Skeletal muscle cell (primary cell): ENCODE measurements around the gene ASNSD1.
"Not testable (repeated sequence)": the region's sequence is repeated elsewhere in the genome, so short reads cannot be mapped to it uniquely, and the experiment has no call there.

ENCODE experiments used
- DNase-seq: peaks from one replicate; pipeline ENCODE4 v3.0.0-alpha.2; 2010; ENCODE audit warnings: low read depth
- H3K4me3 ChIP-seq: 2 replicates; pipeline ENCODE4 v1.5.1; 2011; ENCODE audit warnings: low read depth, mild to moderate bottlenecking, control low read depth, low read length, moderate library complexity

ASNSD1 gene

DNA sequence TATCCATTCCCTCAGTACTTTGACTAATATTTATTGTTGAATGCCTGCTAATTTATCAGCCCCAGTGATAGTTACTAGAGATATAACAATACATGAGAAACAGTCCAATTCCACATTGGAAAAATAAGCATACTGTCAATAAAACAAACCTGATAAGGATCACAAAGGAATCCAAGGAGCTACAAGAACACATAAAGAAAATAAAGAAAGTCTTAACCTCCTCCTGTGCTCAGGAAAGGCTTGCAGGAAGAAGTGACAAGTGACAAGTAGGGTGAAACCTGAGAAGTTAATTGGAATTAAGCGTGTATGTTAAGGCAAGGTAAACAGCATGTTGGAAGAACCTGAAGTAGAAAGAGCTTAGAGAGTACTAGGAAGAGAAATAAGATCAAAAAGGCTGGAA is 20.3 kb upstream of the ASNSD1 start:
- DNase-seq = no peak
- no peak overlapping the region for H3K4me3 ChIP-seq

DNA sequence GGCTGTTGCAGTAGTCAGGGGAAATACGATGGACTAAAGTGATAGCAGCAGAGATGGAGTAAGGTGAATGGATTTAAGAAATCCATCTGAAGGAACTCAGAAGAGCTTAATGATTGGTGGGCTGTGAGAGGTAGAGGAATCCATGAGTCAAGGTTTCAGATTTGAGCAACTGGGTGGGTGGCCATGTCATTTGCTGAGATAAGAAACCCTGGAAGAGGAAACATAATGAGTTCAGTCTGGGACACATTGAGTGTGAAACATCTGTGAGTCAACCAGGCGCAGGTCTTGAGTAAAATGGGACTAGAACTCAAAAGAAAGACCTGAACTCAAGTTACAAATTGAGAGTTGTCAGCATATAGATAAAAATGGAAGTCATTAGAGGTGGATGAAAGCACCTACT is 19.7 kb upstream of the ASNSD1 start:
- DNase-seq = no peak
- H3K4me3 ChIP-seq = no peak overlapping the region

DNA sequence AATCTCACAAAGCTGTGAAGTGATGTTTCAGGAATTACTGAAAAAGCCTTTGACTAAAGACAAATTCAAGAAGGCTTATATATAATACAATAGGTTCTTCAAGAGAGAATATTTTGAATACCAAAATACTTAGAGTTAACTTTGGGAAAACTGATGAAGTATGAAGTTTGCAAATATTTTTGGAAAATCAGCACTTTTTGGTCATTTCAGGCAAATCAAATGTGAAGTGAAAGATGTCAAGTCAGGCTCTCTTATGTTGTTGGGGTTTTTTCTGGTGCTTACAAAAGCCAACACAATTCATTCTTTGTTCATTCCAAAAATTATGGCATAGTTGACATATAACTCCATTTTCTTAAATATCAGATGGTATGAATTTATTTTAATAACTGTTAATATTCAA is 14.7 kb upstream of the ASNSD1 start:
- no peak for DNase-seq
- no peak overlapping the region for H3K4me3 ChIP-seq

DNA sequence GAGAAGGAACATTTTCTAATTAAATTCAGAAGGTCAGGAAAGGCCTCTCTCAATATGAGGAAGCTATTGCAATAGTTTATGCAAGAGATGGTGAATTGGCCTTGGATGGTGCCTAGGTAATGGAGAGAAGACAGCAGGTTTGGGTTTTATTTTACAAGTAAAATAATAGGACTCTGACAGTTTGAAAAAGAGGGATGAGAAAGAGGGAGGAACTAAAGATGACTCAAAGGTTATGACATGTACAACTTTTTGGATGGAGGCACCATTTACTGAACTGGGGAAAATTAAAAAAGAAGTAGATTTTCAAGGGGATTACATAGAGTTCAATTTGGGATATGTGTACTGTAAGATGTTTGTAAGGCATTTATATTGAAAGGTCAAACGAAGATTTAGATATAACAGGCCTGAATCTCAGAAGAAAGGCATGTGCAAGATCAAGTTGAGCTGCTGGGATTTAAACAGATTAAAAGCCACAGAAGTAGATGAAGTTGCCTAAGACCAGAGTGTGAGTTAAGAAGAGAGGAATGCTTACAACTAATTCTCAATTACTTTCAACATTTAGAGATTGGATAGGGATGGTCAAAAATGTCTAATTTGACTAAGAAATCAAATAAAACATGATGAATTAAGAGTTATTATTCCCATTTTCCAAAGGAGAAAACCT is 12.3 kb upstream of the ASNSD1 start:
- DNase-seq = no peak
- H3K4me3 ChIP-seq = no peak overlapping the region

DNA sequence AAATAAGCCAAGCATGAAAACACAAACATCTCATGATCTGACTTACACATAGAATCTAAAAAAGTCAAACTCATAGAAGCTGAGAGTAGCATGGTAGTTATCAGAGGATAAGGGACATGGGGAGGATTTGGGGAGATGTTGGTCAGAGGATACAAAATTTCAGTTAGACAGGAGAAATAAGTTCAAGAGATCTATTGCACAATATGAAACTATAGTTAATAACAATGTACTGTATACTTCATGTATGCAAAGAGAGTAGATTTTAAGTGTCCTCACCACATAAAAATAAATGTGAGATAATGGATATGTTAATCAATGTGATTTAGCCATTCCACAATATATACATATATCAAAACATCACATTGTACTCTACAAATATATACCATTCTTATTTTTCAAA is 10.0 kb upstream of the ASNSD1 start:
- DNase-seq = no peak
- no peak overlapping the region for H3K4me3 ChIP-seq

DNA sequence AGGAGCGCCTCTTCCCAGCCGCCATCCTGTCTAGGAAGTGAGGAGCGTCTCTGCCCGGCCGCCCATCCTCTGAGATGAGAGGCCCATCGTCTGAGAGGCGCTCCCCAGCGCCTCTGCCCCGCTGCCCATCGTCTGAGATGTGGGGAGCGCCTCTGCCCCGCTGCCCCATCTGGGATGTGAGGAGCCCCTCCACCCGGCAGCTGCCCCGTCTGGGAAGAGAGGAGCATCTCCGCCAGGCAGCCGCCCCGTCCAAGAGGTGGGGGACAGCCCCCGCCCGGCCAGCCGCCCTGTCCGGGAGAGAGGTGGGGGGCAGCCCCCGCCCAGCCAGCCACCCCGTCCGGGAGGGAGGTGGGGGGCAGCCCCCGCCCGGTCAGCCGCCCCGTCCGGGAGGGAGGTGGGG is 7.8 kb upstream of the ASNSD1 start:
- not testable (repeated sequence) for H3K4me3 ChIP-seq, DNase-seq

DNA sequence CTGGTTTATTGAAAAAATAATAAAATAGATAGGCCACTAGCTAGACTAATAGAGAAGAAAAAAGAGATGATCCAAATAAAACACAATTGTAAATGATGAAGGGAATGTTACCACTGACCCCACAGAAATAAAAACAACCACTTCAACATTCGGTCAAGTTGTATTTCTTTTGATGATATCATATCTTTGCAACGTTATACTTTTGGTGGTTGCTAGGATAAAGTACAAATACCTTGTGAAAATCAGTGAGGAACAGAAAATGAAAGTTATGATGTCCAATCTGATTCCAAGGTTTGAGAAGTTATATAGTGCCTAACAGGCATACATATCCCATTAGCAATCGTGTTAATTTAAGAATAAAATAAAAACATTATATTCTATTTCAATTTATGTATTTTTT is 6.6 kb upstream of the ASNSD1 start:
- DNase-seq = no peak

DNA sequence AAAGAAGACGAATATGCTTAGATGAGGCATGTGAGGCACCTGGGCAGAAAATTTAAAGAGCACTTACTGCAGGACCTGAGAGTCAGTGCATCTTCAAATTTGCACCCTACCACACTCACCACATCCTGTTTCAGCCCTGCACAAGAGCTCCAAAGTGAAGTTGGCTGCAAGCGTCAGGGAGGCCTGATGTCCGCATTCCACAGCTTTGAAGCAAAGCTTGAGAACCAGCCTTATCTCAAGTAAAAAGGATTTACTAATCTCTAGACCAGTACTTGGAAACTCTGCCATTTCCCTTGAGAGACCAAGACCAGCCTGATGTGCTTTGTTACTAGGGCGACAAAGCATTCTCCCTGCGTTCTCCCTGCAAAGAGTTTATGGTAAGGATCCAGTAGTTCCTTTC is 3.4 kb upstream of the ASNSD1 start:
- no peak for DNase-seq

More for the DNA sequence above, 6.6 kb upstream of the ASNSD1 start:
- no peak overlapping the region for H3K4me3 ChIP-seq

DNA sequence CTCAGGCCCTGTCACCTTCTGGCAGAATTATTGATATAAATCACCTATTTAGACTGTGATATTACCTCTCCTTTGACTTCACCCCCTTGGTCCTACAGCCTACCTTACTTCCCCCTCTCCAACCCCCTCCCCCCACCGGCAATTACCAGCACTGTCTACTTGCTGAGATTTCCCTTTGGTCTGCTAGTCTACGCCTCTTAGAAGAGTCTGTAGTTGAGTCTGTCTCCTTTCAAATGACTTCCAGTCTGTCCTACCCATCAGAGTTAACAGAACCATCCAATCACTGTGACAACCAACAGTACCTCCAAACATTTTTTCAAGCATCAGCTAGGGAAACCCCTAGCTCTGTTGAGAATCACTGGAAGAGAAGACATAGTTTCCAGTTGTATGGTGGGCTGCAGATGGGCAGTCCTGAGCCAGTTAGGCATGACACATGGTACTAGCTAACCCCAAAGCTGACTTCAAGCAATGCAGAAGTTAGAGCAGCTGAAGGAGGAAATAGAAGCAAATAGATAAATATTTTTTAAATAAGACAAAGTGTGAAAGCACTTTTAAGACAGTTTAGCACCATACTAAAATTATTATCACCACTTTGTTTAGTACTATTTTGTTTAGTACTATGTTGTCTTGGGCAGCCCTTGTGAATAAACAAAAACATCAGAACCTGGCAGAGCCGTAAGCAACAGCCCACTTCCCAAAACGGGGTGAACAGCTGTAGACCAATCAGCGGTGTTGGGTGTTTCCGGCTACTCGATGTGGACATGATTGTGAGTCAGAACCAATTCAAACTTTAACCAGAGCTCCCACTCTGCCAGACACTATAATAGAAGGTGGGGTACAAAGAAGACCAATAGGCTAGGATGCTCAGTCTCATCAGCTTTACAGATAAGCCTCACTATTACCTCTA is 2.7 kb upstream of the ASNSD1 start:
- no peak overlapping the region for H3K4me3 ChIP-seq
- DNase-seq = no peak

More for the DNA sequence above, 3.4 kb upstream of the ASNSD1 start:
- no peak overlapping the region for H3K4me3 ChIP-seq

DNA sequence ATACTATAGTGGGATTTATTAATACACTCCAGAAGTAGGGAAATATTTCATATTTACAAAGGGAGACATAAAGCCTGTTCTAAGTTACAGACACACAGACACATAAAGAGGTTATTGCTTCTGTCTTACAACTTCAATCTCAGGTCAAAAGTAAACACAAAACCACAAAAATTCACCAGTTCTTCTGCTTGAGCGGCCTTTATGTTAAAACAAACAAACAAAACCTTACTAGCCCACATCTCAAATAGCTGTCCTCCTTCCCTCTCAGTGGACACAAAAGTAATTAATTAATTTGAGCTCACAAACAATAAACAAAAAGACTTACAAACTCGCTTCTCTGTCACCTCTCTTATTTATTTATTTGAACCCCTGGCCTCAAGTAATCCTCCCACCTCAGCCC is 1.5 kb upstream of the ASNSD1 start:
- no peak overlapping the region for H3K4me3 ChIP-seq
- DNase-seq = no peak

DNA sequence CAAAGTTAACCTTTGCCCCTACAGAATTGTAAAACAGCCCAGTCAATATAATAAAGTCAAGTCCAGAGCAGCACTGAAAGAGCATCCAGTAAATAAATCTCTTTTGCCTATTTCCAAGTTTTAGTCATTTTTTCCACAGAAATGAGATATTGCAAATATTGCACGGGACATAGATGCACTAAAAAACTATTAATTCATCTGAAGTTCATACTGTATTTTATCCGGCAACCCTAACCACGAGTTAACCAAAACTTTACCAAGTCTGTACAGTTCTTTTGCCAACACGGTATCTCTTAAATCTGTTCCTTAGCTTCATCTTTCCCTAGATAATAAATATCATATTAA is 484 bp upstream of the ASNSD1 start:
- no peak for DNase-seq
- no peak overlapping the region for H3K4me3 ChIP-seq

DNA sequence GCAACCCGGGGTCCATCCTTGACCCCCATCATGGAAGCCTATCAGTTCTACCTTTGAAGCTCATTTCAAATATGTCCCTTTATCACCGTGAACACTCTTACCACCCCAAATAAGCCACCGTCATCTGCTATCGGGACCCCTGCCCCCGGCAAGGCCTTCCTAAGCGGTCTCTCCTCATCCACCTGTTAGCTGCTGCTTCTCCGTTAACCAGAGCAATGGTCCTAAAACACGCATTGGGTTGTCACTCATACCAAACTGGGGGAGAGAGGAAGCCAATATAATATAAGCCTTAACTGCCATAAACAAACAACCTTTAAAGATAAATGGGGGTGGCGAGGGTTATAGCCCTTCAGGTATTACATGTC is 680 bp downstream of the ASNSD1 start:
- DNase-seq = no peak
- H3K4me3 ChIP-seq = peak overlapping the region; percentile 99

DNA sequence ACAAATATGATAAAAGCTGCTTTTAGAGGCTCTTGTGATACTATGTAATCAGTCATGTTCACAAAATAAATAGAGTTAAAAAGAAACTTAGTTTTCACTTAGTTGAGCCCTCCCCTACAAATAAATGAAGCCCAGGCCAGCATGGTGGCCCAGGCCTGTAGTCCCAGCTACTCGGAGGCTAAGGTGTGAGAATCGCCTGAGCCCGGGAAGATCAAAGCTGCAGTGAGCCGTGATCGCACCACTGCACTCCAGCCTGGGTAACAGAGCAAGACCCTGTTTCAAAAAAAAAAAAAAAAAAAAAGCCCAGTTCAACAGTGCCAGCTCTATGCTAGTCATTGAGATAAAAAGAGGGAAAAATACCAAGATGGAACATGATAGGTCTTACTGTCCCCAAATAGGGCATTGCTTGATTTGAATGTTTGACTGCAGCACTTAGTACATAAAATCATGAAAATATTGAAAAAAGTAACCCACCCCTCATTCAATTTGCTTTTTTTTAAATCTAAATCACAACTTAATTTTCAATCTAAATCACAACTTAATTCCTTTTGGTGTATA is 1.5 kb downstream of the ASNSD1 start:
- DNase-seq = no peak
- peak overlapping the region; percentile 99 for H3K4me3 ChIP-seq

DNA sequence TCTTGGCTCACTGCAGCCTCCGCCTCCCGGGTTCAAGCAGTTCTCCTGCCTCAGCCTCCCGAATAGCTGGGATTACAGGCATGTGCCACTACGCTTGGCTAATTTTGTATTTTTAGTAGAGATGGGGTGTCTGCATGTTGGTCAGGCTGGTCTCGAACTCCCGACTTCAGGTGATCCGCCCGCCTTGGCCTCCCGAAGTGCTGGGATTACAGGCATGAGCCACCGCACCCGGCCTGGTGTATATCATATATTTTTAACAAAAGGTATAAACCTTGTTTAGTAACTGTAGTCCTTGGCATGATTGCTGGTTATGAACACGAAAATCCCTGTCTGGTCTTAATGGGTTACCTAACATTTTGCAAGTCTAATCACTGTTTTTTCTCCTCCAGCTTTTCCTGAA is 2.1 kb downstream of the ASNSD1 start:
- H3K4me3 ChIP-seq, DNase-seq: not testable (repeated sequence)

DNA sequence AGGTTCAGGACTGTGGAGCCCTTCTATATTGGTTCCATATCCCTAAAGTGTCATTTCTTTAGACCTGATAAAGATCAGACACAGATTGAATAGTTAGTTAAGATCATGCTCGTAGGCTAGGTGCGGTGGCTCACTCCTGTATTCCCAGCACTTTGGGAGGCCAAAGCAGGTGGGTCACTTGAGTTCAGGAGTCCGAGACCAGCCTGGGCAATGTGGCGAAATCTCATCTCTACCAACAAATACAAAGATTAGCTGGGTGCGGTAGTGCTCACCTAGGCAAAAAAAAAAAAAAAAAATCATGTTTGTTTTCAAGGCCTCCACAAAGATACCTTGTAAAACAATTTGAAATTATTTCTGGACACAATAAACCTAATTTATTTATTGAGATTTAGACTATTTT is 8.7 kb downstream of the ASNSD1 start:
- no peak for DNase-seq
- H3K4me3 ChIP-seq = no peak overlapping the region

DNA sequence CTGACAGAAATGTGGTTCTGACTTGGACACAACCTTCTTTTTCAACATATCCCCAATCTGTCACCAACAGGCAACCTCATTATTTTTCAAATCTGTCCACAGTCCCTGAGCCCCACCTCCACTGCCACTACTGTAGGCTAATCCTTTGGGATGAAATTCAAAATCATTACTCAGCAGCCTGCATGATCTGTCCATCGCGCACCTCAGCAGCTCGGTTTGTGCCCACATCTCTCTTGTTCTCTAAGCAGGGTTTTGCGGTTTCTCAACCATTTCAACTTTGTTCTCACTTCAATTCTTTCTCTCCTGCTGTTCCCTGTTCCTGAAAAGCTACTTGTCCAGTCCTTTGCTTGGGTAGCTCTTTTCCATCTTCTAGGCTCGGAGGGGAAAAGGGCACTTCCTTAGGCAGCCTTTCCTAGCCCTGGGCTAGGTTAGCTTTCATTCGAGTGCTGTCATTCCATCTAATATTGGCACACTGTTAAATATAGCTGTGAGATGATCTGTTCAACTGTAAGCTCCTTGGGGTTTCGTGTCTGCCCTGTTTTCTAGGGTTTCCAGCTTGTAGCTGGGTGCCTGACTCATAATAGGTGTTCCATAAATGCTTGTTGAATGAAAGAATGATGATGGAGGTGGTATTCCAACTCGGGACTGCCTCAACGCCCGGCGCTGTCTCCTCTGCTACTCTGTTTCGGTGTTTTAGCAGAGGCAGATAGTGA is 12.6 kb downstream of the ASNSD1 start:
- DNase-seq = no peak
- peak overlapping the region; percentile 68 for H3K4me3 ChIP-seq

DNA sequence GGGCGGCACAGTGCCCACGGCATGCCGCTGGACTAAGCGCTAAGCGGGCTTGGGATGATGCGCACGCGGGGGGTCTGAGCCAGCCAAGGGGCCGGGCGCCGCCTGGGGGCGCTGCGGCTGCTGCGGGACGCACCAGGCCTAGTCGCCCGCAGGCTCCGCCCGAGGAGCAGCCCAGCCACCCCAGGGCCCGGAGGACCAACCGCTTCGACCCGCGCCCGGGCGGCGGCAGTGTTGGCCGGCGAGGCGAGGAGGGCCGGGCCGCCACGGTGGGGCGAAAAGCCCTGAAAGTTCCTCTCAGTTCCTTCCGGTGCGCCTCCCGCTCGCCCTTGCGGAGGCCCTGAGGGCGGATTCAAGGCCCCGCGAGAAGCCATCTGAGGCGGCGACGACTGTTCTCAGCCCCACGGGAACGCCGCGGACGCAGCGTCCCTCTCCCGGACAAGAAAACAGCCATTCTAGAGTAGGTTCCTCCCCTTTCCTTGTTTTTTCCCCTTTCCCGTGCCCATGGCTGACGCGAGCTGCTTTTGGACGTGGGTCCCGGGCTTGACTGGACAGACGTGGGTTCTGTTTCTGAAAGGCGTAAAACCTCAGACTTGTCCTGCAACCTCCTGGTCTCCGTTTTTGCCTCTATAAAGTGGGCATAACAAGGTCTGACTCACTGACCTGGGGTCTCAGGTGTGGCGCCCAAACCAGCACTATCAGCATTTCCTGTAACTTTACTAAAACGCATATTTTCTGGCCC is 13.3 kb downstream of the ASNSD1 start, which contains the start of gene ANKAR:
ANKAR (plus strand) TSS at position 297 of the 739 bp plus-strand sequence. CDS start 1,821 bp downstream, outside the sequence.
- peak; percentile 70 for DNase-seq
- peak within 1 kb of the TSS; percentile 68 for H3K4me3 ChIP-seq

DNA sequence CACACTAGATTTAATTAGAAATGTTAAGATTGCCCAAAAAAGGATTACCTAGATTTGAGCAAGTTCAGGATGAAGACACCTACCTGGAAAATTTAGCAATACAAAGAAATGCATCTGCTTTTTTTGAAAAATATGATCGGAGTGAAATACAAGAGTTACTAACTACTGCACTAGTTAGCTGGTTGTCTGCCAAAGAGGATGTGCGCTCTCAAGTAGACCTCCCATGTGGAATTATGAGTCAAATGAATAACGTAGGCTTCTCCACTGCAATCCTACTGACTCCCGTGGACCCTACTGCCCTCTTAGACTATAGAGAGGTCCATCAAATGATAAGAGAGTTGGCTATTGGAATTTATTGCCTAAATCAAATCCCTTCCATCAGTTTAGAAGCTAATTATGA is 15.2 kb downstream of the ASNSD1 start:
- peak; percentile 66 for DNase-seq
- no peak overlapping the region for H3K4me3 ChIP-seq

DNA sequence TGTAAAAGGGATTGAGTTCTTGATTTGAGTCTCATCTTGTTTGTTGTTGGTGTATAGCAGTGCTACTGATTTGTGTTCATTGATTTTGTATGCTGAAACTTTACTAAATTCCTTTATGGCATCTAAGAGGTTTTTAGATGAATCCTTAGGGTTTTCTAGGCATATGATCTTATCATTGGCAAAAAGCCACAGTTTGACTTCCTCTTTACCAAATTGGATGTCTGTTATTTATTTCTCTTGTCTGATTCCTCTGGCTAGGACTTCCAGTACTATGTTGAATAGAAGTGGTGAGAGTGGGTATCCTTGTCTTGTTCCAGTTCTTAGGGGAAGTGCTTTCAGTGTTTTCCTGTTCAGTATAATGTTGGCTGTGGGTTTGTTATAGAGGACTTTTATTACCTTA is 18.0 kb downstream of the ASNSD1 start:
- no peak for DNase-seq
- H3K4me3 ChIP-seq = no peak overlapping the region
